GM23248 (cell line): ENCODE data around the gene KIF13A.

Experiments used
- EZH2 ChIP-seq: fragments of 200-600 bp; sonication (generic); IDR thresholded peaks from 2 replicates; pipeline ENCODE4 v1.6.1; 2018; ENCODE audit warnings: antibody characterized with exemption, mild to moderate bottlenecking; ENCODE audit not compliant: insufficient read depth, poor library complexity, severe bottlenecking
- EZH2phosphoT487 ChIP-seq: fragments of 200-600 bp; sonication (generic); IDR thresholded peaks from 2 replicates; pipeline ENCODE4 v1.6.1; 2018; ENCODE audit warnings: antibody characterized with exemption, moderate library complexity, mild to moderate bottlenecking, low read depth; ENCODE audit not compliant: insufficient read depth

DNA sequence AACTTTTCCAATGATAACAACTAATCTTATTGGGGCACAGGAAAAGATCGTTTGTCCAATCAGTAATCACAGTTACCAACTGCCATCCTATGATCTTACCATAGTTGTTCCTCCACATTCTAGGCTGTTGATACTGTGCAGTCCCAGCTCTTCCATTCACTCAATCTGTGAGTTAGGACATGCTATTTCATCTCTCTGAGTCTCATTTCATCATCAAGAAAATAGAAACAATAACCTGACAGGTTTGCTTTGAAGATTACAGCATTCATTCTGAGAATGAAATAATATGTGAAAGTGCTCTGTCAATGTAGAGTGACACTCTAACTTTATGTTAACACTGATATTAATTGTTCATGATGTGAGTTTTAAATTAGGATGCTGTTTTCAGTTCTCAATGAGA is 89.8 kb downstream of the KIF13A start:
- TF ChIP-seq EZH2 = no peak
- no peak for TF ChIP-seq EZH2phosphoT487
